ENCODE results near the gene EPHA4. TPM values are rescaled to one million over a fixed set of nuclear protein-coding genes. Genes with fewer than 3 reads are reported as not detected.

The EPHA4 gene
- total and polyA plus RNA-seq, 8 donors = 0.56 to 28.1 (median 5.8) TPM; not detected in 1

DNA sequence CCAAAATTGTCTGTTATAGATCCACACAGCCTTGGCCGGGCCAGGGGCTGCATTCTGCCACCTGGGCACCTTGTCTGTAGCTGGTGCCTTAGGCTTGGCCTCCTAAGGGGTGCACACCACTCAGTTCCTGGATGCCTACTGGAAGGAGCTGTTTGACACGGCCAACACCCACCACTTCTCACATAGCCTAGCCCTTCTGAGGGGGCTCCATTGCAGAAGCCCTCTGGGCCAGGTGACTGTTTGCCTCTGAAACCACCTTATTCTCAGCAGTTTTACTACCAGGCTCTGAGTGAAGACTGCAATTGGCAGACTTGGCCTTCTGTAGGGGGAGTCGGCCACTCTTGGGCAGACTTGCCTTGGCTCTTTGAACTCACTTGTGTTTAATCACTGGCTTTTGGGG is 39.5 kb downstream of the EPHA4 start:
- Histone ChIP-seq H3K4me3 (no peak overlapping the region), H3K4me1 (peaks cover 10 to 44% (median 33%) of the 10 kb centered on the region in 4 donors), H3K27ac (no peak overlapping the region), H3K27me3 (no peaks in the 10 kb centered on the region), H3K9me3 (no peaks in the 10 kb centered on the region), H3K36me3 (no peaks in the 10 kb centered on the region)
- TF ChIP-seq, protein P1, sequence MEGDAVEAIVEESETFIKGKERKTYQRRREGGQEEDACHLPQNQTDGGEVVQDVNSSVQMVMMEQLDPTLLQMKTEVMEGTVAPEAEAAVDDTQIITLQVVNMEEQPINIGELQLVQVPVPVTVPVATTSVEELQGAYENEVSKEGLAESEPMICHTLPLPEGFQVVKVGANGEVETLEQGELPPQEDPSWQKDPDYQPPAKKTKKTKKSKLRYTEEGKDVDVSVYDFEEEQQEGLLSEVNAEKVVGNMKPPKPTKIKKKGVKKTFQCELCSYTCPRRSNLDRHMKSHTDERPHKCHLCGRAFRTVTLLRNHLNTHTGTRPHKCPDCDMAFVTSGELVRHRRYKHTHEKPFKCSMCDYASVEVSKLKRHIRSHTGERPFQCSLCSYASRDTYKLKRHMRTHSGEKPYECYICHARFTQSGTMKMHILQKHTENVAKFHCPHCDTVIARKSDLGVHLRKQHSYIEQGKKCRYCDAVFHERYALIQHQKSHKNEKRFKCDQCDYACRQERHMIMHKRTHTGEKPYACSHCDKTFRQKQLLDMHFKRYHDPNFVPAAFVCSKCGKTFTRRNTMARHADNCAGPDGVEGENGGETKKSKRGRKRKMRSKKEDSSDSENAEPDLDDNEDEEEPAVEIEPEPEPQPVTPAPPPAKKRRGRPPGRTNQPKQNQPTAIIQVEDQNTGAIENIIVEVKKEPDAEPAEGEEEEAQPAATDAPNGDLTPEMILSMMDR (IDR thresholded peaks at IDR 0.05) = no peak
- TF ChIP-seq POLR2AphosphoS5 (IDR thresholded peaks at IDR 0.05) = no peak
- TF ChIP-seq EP300 (IDR thresholded peaks at IDR 0.05) = no peak
- no peak for TF ChIP-seq POLR2A (IDR thresholded peaks at IDR 0.05)
- DNase-seq = no peak
- intact Hi-C loops (cut with DNase I; ENCODE audit: low total_unique reads) = no loop called here
- 89 to 96% (median 92%) methylated on average over 3 of the region's 3 CpGs for WGBS, 5 donors

DNA sequence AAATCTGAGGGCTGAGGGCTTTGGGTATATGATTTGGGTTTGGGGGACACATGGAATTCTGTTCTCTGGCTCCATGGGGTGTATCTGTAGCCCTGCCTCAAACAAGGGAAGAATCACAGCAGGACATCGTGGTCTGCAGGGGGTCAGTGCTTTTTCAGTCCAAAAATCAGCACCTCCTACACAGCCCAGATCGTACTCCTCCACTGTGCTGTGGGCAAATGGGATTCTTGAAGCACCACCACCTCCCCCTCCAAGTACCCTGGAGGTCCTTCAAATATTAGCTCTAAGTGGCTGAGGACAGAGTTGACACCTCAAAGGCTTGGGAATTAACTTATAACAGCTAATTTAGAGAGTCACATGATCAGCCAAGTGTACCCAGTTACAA is 41.5 kb downstream of the EPHA4 start:
- H3K4me3 ChIP-seq = no peak overlapping the region
- H3K27ac ChIP-seq = no peak overlapping the region
- 39 to 66% (median 47%) methylated on average over 2 of the region's 2 CpGs for WGBS, 5 donors

DNA sequence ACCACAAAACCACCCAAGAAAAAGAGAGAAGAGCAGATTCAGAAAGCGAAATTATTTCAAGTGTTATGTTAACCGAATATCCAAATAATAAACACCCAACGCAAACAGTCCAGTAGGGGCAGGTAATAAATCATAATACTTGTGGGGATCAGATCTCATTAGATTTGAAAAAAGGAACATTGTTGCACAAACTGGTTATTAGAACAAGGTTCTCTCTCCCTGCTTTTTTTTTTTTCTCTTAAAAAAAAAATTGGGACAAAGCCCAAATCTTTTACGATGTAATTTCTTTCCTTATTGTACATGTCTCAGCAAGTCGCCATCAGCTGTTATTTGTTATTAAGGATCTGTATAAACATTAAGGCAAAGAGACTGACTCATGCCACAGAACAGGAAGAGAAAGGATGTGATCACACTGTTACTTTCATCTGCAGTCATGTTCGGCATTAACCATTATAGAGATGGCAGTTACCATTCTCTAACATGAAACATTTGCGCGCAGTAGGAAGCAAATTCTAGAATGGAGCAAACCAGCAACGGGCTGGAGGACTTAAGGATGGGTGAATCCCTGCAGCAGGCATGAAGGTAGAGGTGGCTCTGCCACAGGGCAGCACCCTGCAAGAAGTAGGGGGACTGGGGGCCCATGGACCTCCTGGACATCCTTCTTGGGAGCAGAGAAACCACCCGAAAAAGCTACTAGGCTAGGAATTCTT is 42.0 kb downstream of the EPHA4 start:
- Histone ChIP-seq H3K4me3 (peak overlapping the region in 1 of 4 donors; percentile 11), H3K4me1 (peaks cover 15 to 52% (median 40%) of the 10 kb centered on the region in 4 donors), H3K27me3 (no peaks in the 10 kb centered on the region), H3K9me3 (no peaks in the 10 kb centered on the region), H3K36me3 (no peaks in the 10 kb centered on the region), H3K27ac (peak overlapping the region in 3 of 5 donors; percentile 6 to 63 (median 20))
- 47 to 54% (median 52%) methylated on average over 10 of the region's 10 CpGs for WGBS, 5 donors
- intact Hi-C loops (cut with DNase I; ENCODE audit: low total_unique reads) = no loop called here
- no peak for DNase-seq
- TF ChIP-seq POLR2AphosphoS5 (IDR thresholded peaks at IDR 0.05) (peak in 1 of 3 donors; percentile 32), POLR2A (IDR thresholded peaks at IDR 0.05) (no peak)

More for the DNA sequence above, 41.5 kb downstream of the EPHA4 start:
- TF ChIP-seq POLR2A (IDR thresholded peaks at IDR 0.05) = no peak
- TF ChIP-seq, protein P1 (IDR thresholded peaks at IDR 0.05) = no peak
- TF ChIP-seq EP300 (IDR thresholded peaks at IDR 0.05) = no peak
- TF ChIP-seq POLR2AphosphoS5 (IDR thresholded peaks at IDR 0.05) = no peak
- peaks cover 15 to 52% (median 40%) of the 10 kb centered on the region in 4 donors for H3K4me1 ChIP-seq
- H3K27me3 ChIP-seq = no peaks in the 10 kb centered on the region
- no peak for DNase-seq
- no peaks in the 10 kb centered on the region for H3K36me3 ChIP-seq
- intact Hi-C loops (cut with DNase I; ENCODE audit: low total_unique reads) = no loop called here
- H3K9me3 ChIP-seq = no peaks in the 10 kb centered on the region

DNA sequence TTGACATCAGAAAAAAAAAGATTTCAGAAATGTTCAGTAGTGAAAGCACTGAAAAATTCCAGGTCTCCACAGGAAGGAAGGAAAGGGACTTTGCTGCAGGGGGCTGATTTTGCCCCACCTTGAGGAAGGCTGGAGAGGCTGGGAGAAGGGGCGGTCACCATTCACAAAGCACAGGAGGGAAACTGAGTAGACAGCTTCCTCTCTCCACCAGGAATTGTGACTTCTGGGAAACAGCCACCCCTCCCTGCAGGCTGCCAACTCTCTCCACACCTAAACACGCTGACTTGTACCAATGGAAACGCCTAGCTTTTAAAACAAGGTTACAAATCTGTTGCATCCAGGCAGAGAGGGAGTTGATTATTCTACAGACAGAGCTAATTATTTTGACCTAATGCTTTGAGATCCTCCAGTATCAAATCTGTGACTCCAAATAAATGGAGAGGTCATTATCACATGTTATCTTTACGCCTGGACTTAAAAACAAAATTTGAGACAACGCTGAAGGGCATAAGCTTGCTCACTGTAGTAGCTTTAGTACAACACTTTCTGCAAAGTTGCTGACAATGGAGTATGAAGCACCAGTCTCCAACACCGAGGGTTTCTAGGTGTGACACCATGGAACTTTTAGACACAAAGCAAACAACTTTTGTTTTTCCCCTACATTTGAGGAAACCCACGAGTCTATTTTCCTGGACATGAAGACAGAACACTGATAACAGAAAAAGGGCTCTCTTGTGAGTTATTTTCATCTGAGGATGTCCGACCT is 42.7 kb downstream of the EPHA4 start:
- DNase-seq = no peak
- no peaks in the 10 kb centered on the region for H3K36me3 ChIP-seq
- peak overlapping the region in 3 of 5 donors; percentile 6 to 63 (median 20) for H3K27ac ChIP-seq
- WGBS, 5 donors = 32 to 46% (median 34%) methylated on average over 8 of the region's 8 CpGs
- intact Hi-C loops (cut with DNase I; ENCODE audit: low total_unique reads) = no loop called here
- TF ChIP-seq EP300 (IDR thresholded peaks at IDR 0.05) (no peak), POLR2A (IDR thresholded peaks at IDR 0.05) (no peak), POLR2AphosphoS5 (IDR thresholded peaks at IDR 0.05) (no peak)
- TF ChIP-seq, protein P1 (IDR thresholded peaks at IDR 0.05) = no peak
- H3K9me3 ChIP-seq = no peaks in the 10 kb centered on the region
- peak overlapping the region in 1 of 4 donors; percentile 11 for H3K4me3 ChIP-seq
- peaks cover 15 to 52% (median 40%) of the 10 kb centered on the region in 4 donors for H3K4me1 ChIP-seq
- no peaks in the 10 kb centered on the region for H3K27me3 ChIP-seq

Data from stomach (tissue), 9 donors.